ENCODE results near the gene CCNK. TPM values are rescaled to one million over a fixed set of nuclear protein-coding genes. Genes with fewer than 3 reads are reported as not detected.

CCNK gene
- total and polyA plus RNA-seq, 2 of the 13 experiments (the other 11 are each of a cell fraction or from before 2014, with no cell fraction given) = 4.9 to 9.7 TPM

DNA sequence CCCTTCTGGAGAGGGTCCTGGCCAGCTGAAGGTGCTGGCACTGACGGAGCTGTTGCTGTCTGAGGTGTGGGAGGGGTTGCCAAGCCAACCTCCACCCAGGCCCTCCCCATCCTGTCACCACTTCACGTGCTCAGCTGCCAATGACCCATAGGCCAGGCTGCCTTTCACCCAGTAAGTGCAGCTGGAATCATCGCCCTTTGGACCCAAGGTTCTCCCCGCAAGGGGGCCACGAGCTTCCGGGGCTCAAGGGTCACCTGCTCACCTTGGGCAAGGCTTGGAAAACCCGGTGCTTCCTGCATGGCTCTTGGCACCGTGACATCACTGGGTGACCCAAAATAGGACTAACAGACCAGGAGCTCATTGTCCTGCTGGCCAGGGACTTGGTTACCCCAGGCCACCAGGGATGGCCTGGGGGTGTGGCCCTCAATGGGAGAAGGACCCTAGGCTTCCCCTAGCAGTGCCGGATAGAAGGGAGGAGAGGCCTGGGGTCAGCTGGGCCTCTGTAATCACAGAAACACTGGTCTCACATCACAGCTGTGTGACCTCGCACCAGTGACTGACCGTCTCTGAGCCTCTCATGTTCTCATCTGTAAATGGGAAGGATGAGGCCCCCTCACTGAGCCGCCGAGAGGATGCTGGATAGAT lies 71.5 kb downstream of the CCNK start (continued):
- TF ChIP-seq, protein P1, sequence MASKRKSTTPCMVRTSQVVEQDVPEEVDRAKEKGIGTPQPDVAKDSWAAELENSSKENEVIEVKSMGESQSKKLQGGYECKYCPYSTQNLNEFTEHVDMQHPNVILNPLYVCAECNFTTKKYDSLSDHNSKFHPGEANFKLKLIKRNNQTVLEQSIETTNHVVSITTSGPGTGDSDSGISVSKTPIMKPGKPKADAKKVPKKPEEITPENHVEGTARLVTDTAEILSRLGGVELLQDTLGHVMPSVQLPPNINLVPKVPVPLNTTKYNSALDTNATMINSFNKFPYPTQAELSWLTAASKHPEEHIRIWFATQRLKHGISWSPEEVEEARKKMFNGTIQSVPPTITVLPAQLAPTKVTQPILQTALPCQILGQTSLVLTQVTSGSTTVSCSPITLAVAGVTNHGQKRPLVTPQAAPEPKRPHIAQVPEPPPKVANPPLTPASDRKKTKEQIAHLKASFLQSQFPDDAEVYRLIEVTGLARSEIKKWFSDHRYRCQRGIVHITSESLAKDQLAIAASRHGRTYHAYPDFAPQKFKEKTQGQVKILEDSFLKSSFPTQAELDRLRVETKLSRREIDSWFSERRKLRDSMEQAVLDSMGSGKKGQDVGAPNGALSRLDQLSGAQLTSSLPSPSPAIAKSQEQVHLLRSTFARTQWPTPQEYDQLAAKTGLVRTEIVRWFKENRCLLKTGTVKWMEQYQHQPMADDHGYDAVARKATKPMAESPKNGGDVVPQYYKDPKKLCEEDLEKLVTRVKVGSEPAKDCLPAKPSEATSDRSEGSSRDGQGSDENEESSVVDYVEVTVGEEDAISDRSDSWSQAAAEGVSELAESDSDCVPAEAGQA (IDR thresholded peaks at IDR 0.05; ENCODE audit: low read depth) = peak; percentile 72; the same call in 1 of the 2 replicates
- TF ChIP-seq, protein P1 (CRISPR knock-in tag; IDR thresholded peaks at IDR 0.05; ENCODE audit: borderline replicate concordance) = no peak
- TF ChIP-seq ZNF543 (CRISPR knock-in tag; IDR thresholded peaks at IDR 0.05) (peak; percentile 85; the same call in 1 of the 2 replicates), RORA (CRISPR knock-in tag; IDR thresholded peaks at IDR 0.05) (no peak), PHF8 (CRISPR knock-in tag; IDR thresholded peaks at IDR 0.05) (peak; percentile 42; the same call in 1 of the 2 replicates), TOPORS (CRISPR knock-in tag; IDR thresholded peaks at IDR 0.05) (peak; percentile 58; the same call in 1 of the 2 replicates), ZNF564 (CRISPR knock-in tag; IDR thresholded peaks at IDR 0.05) (no peak), ZNF331 (CRISPR knock-in tag; IDR thresholded peaks at IDR 0.05) (peak; percentile 91), ZBTB7A (CRISPR knock-in tag; IDR thresholded peaks at IDR 0.05) (peak; percentile 82), SP2 (CRISPR knock-in tag; IDR thresholded peaks at IDR 0.05) (0 out of 2 replicates have a peak, but pooled peaks have one; percentile 45), CCDC6 (CRISPR knock-in tag; IDR thresholded peaks at IDR 0.05) (0 out of 2 replicates have a peak, but pooled peaks have one; percentile 69), TARDBP (CRISPR knock-in tag; IDR thresholded peaks at IDR 0.05) (peak; percentile 99), ZNF121 (CRISPR knock-in tag; IDR thresholded peaks at IDR 0.05) (peak; percentile 76; the same call in 1 of the 2 replicates), ZNF432 (CRISPR knock-in tag; IDR thresholded peaks at IDR 0.05; ENCODE audit: borderline replicate concordance) (no peak), ZNF570 (CRISPR knock-in tag; IDR thresholded peaks at IDR 0.05; ENCODE audit: borderline replicate concordance) (0 out of 2 replicates have a peak, but pooled peaks have one; percentile 70)
- TF ChIP-seq, protein P2, sequence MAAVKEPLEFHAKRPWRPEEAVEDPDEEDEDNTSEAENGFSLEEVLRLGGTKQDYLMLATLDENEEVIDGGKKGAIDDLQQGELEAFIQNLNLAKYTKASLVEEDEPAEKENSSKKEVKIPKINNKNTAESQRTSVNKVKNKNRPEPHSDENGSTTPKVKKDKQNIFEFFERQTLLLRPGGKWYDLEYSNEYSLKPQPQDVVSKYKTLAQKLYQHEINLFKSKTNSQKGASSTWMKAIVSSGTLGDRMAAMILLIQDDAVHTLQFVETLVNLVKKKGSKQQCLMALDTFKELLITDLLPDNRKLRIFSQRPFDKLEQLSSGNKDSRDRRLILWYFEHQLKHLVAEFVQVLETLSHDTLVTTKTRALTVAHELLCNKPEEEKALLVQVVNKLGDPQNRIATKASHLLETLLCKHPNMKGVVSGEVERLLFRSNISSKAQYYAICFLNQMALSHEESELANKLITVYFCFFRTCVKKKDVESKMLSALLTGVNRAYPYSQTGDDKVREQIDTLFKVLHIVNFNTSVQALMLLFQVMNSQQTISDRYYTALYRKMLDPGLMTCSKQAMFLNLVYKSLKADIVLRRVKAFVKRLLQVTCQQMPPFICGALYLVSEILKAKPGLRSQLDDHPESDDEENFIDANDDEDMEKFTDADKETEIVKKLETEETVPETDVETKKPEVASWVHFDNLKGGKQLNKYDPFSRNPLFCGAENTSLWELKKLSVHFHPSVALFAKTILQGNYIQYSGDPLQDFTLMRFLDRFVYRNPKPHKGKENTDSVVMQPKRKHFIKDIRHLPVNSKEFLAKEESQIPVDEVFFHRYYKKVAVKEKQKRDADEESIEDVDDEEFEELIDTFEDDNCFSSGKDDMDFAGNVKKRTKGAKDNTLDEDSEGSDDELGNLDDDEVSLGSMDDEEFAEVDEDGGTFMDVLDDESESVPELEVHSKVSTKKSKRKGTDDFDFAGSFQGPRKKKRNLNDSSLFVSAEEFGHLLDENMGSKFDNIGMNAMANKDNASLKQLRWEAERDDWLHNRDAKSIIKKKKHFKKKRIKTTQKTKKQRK (IDR thresholded peaks at IDR 0.05; ENCODE audit: low read length) = no peak
- TF ChIP-seq, protein P3, sequence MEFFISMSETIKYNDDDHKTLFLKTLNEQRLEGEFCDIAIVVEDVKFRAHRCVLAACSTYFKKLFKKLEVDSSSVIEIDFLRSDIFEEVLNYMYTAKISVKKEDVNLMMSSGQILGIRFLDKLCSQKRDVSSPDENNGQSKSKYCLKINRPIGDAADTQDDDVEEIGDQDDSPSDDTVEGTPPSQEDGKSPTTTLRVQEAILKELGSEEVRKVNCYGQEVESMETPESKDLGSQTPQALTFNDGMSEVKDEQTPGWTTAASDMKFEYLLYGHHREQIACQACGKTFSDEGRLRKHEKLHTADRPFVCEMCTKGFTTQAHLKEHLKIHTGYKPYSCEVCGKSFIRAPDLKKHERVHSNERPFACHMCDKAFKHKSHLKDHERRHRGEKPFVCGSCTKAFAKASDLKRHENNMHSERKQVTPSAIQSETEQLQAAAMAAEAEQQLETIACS (CRISPR knock-in tag; IDR thresholded peaks at IDR 0.05) = no peak
- TF ChIP-seq, protein P4, sequence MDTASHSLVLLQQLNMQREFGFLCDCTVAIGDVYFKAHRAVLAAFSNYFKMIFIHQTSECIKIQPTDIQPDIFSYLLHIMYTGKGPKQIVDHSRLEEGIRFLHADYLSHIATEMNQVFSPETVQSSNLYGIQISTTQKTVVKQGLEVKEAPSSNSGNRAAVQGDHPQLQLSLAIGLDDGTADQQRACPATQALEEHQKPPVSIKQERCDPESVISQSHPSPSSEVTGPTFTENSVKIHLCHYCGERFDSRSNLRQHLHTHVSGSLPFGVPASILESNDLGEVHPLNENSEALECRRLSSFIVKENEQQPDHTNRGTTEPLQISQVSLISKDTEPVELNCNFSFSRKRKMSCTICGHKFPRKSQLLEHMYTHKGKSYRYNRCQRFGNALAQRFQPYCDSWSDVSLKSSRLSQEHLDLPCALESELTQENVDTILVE (CRISPR knock-in tag; IDR thresholded peaks at IDR 0.05) = peak; percentile 88; the same call in 1 of the 2 replicates

All from HepG2 (cell line).